HepG2 (cell line): Measurements from ENCODE around the gene TBC1D22A. TPM values are rescaled to one million over a fixed set of nuclear protein-coding genes. Genes with fewer than 3 reads are reported as not detected.

ENCODE experiments used
- CEBPG ChIP-seq: IDR thresholded peaks from 2 replicates; pipeline ENCODE4 v1.6.1; 2016
- CHD4 ChIP-seq: fragments of 200-600 bp; sonication (generic); IDR thresholded peaks from 2 replicates; pipeline ENCODE4 v1.7.0; 2017; ENCODE audit warnings: mild to moderate bottlenecking, low read length, borderline replicate concordance
- DMAP1 ChIP-seq: IDR thresholded peaks from 2 replicates; pipeline ENCODE4 v1.6.1; 2016
- FOXA1 ChIP-seq, 2 experiments: fragments of 450-650 bp in 1 of 2; sonication (generic) in 1 of 2; formaldehyde crosslinking in 1 of 2; IDR thresholded peaks; 2 replicates each; pipeline versions ENCODE4 v1.4.0 to v1.6.1; 2016 to 2020; ENCODE audit warnings: missing genetic modification reagents in 1 of 2
- FOXA3 ChIP-seq: IDR thresholded peaks from 2 replicates; pipeline ENCODE4 v1.6.1; 2016; ENCODE audit warnings: missing genetic modification reagents, missing compliant biosample characterization
- FOXP1 ChIP-seq, 2 experiments: fragments of 450-650 bp in 1 of 2; IDR thresholded peaks; 2 replicates each; pipeline ENCODE4 v1.6.1; 2017 to 2018; ENCODE audit warnings: antibody characterized with exemption in 1 of 2
- GLMP ChIP-seq: sonication (generic); formaldehyde crosslinking; IDR thresholded peaks from 2 replicates; pipeline ENCODE4 v1.9.0; 2021; ENCODE audit warnings: missing genetic modification reagents, mild to moderate bottlenecking, borderline replicate concordance
- HDAC1 ChIP-seq: sonication (generic); formaldehyde crosslinking; IDR thresholded peaks from 2 replicates; pipeline ENCODE4 v1.5.1; 2020; ENCODE audit warnings: mild to moderate bottlenecking, missing genetic modification reagents
- HOXA7 ChIP-seq: sonication (generic); formaldehyde crosslinking; IDR thresholded peaks from 2 replicates; pipeline ENCODE4 v1.8.1; 2022; ENCODE audit warnings: mild to moderate bottlenecking, missing genetic modification reagents, moderate library complexity
- JUN ChIP-seq: sonication (generic); formaldehyde crosslinking; IDR thresholded peaks from 2 replicates; pipeline ENCODE4 v1.4.0; 2020; ENCODE audit warnings: mild to moderate bottlenecking, missing genetic modification reagents
- NFE2 ChIP-seq: sonication (generic); formaldehyde crosslinking; IDR thresholded peaks from 2 replicates; pipeline ENCODE4 v1.4.0; 2020; ENCODE audit warnings: missing genetic modification reagents
- NR2F6 ChIP-seq, 2 experiments: IDR thresholded peaks; 2 replicates each; pipeline ENCODE4 v1.6.1; 2016; ENCODE audit warnings: antibody characterized with exemption in 1 of 2, mild to moderate bottlenecking in 1 of 2
- PHF21A ChIP-seq: sonication (generic); formaldehyde crosslinking; IDR thresholded peaks from 2 replicates; pipeline ENCODE4 v1.5.0; 2020; ENCODE audit warnings: mild to moderate bottlenecking, missing genetic modification reagents
- RBM22 ChIP-seq: fragments of 200-400 bp; formaldehyde crosslinking; optimal IDR thresholded peaks from 2 replicates; pipeline ENCODE3; 2017; ENCODE audit warnings: mild to moderate bottlenecking, low read length, moderate library complexity
- SAFB2 ChIP-seq: sonication (generic); formaldehyde crosslinking; IDR thresholded peaks from 2 replicates; pipeline ENCODE4 v1.5.1; 2020; ENCODE audit warnings: missing genetic modification reagents, low read depth, mild to moderate bottlenecking, borderline replicate concordance
- SRF ChIP-seq: IDR thresholded peaks from 2 replicates; pipeline ENCODE4 v1.6.1; 2011; ENCODE audit warnings: mild to moderate bottlenecking, low read depth, low read length, moderate library complexity
- USF2 ChIP-seq, 2 experiments: sonication (generic) in 1 of 2; formaldehyde crosslinking in 1 of 2; IDR thresholded peaks; 2 replicates each; pipeline versions ENCODE4 v1.5.1 to v1.6.1; 2011 to 2020; ENCODE audit warnings: borderline replicate concordance in 1 of 2, low read depth in 1 of 2, low read length in 1 of 2, mild to moderate bottlenecking in 1 of 2, missing genetic modification reagents in 1 of 2, moderate library complexity in 1 of 2
- ZBTB20 ChIP-seq: sonication (generic); formaldehyde crosslinking; IDR thresholded peaks from 2 replicates; pipeline ENCODE4 v1.8.1; 2023; ENCODE audit warnings: missing genetic modification reagents, low read depth, mild to moderate bottlenecking, borderline replicate concordance
- ZNF337 ChIP-seq: sonication (generic); formaldehyde crosslinking; IDR thresholded peaks from 2 replicates; pipeline ENCODE4 v1.5.1; 2020; ENCODE audit warnings: missing genetic modification reagents, low read depth, mild to moderate bottlenecking, borderline replicate concordance
- ZNF350 ChIP-seq: sonication (generic); formaldehyde crosslinking; IDR thresholded peaks from 2 replicates; pipeline ENCODE4 v1.4.0; 2020; ENCODE audit warnings: mild to moderate bottlenecking, low read depth, missing genetic modification reagents, borderline replicate concordance
- ZNF598 ChIP-seq: sonication (generic); formaldehyde crosslinking; IDR thresholded peaks from 2 replicates; pipeline ENCODE4 v1.5.1; 2020; ENCODE audit warnings: mild to moderate bottlenecking, missing genetic modification reagents, borderline replicate concordance
- ZNF672 ChIP-seq: sonication (generic); formaldehyde crosslinking; IDR thresholded peaks from 2 replicates; pipeline ENCODE4 v1.8.1; 2022; ENCODE audit warnings: missing genetic modification reagents
- ZNF678 ChIP-seq: sonication (generic); formaldehyde crosslinking; IDR thresholded peaks from 2 replicates; pipeline ENCODE4 v1.4.0; 2020; ENCODE audit warnings: mild to moderate bottlenecking, missing genetic modification reagents
- ZNF891 ChIP-seq: sonication (generic); formaldehyde crosslinking; IDR thresholded peaks from 2 replicates; pipeline ENCODE4 v1.5.0; 2020; ENCODE audit warnings: mild to moderate bottlenecking, missing genetic modification reagents
- polyA plus RNA-seq, 8 experiments: library from polyadenylated mRNA; depleted of rRNA in 3 of 8; stranded (reverse) in 7 of 8; unstranded in 1 of 8; fragments of >200 nt; fragmentation: Illumina TruSeq in 4 of 8; extraction: Trizol in 4 of 8; gene quantifications; 2 replicates each; pipeline versions ENCODE4 v1.2.1 to v1.2.3, GENCODE V29; 2011 to 2016; ENCODE audit warnings: low read depth in 4 of 8, missing spikeins in 1 of 8, mixed read lengths in 1 of 8; ENCODE audit not compliant: insufficient read depth in 1 of 8
- total RNA-seq, 5 experiments: library from RNA; depleted of rRNA; stranded (reverse); fragments of >200 nt; fragmentation: Illumina TruSeq; extraction: Trizol; gene quantifications; 2 replicates each; pipeline ENCODE4 v1.2.3, GENCODE V29; 2016; ENCODE audit warnings: low read depth in 1 of 5
- TF ChIP-seq, protein P1 (sequence below): sonication (generic); formaldehyde crosslinking; IDR thresholded peaks from 2 replicates; pipeline ENCODE4 v1.8.0; 2022; ENCODE audit warnings: mild to moderate bottlenecking, missing genetic modification reagents, moderate library complexity

Gene TBC1D22A
- total and polyA plus RNA-seq, 2 of the 13 experiments (the other 11 are each of a cell fraction or from before 2014, with no cell fraction given): 17.3 to 18.0 TPM

GRCh38 chr22:46775850-46776826, 13.7 kb downstream of the TBC1D22A start (continued):
- TF ChIP-seq, protein P1, sequence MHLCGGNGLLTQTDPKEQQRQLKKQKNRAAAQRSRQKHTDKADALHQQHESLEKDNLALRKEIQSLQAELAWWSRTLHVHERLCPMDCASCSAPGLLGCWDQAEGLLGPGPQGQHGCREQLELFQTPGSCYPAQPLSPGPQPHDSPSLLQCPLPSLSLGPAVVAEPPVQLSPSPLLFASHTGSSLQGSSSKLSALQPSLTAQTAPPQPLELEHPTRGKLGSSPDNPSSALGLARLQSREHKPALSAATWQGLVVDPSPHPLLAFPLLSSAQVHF (CRISPR knock-in tag): 0 out of 2 replicates have a peak, but pooled peaks have one; percentile 40
- TF ChIP-seq SRF (no peak), FOXA1 (IDR thresholded peaks at IDR 0.05) (no peak), FOXA1 (CRISPR knock-in tag; IDR thresholded peaks at IDR 0.05) (peak; percentile 35; the same call in 1 of the 2 replicates), ZNF598 (CRISPR knock-in tag) (peak; percentile 53; the same call in 1 of the 2 replicates), USF2 (IDR thresholded peaks at IDR 0.05; ENCODE audit: low read depth, low read length) (no peak), USF2 (CRISPR knock-in tag; IDR thresholded peaks at IDR 0.05; ENCODE audit: borderline replicate concordance) (no peak), NR2F6 (IDR thresholded peaks at IDR 0.05) (no peak), NR2F6 (CRISPR knock-in tag; IDR thresholded peaks at IDR 0.05) (0 out of 2 replicates have a peak, but pooled peaks have one; percentile 22), CEBPG (CRISPR knock-in tag) (peak; percentile 16; the same call in 1 of the 2 replicates), HOXA7 (CRISPR knock-in tag) (0 out of 2 replicates have a peak, but pooled peaks have one; percentile 26), JUN (CRISPR knock-in tag) (no peak), PHF21A (CRISPR knock-in tag) (no peak), GLMP (no peak), ZNF678 (CRISPR knock-in tag) (no peak), ZNF350 (CRISPR knock-in tag) (no peak), ZNF337 (CRISPR knock-in tag) (no peak), ZNF672 (CRISPR knock-in tag) (0 out of 2 replicates have a peak, but pooled peaks have one; percentile 23), ZNF891 (CRISPR knock-in tag) (no peak), RBM22 (no peak), NFE2 (CRISPR knock-in tag) (peak; percentile 45; the same call in 1 of the 2 replicates), ZBTB20 (peak; percentile 31; the same call in 1 of the 2 replicates), FOXA3 (CRISPR knock-in tag) (peak; percentile 26; the same call in 1 of the 2 replicates), FOXP1 (IDR thresholded peaks at IDR 0.05) (no peak), FOXP1 (CRISPR knock-in tag; IDR thresholded peaks at IDR 0.05) (0 out of 2 replicates have a peak, but pooled peaks have one; percentile 26), DMAP1 (CRISPR knock-in tag) (peak; percentile 30; the same call in 1 of the 2 replicates), CHD4 (no peak), SAFB2 (CRISPR knock-in tag) (no peak), HDAC1 (peak; percentile 13; the same call in 1 of the 2 replicates)
